Ishikawa (cell line): ENCODE data around the gene CARD11.

Experiments
- CEBPB ChIP-seq: IDR thresholded peaks from 2 replicates; pipeline ENCODE4 v1.6.1; 2012
- CREB1 ChIP-seq: IDR thresholded peaks from 2 replicates; pipeline ENCODE4 v1.6.1; 2012; ENCODE audit warnings: low read depth
- EGR1 ChIP-seq: IDR thresholded peaks from 2 replicates; pipeline ENCODE4 v1.6.1; 2012
- EP300 ChIP-seq: IDR thresholded peaks from 2 replicates; pipeline ENCODE4 v1.6.1; 2012; ENCODE audit warnings: borderline replicate concordance
- FOXM1 ChIP-seq: IDR thresholded peaks from 2 replicates; pipeline ENCODE4 v1.6.1; 2012; ENCODE audit warnings: low read depth, borderline replicate concordance
- NFIC ChIP-seq: IDR thresholded peaks from 2 replicates; pipeline ENCODE4 v1.6.1; 2012
- RAD21 ChIP-seq: IDR thresholded peaks from 2 replicates; pipeline ENCODE4 v1.6.1; 2012; ENCODE audit warnings: low read depth
- TAF1 ChIP-seq: IDR thresholded peaks from 2 replicates; pipeline ENCODE4 v1.6.1; 2012; ENCODE audit warnings: low read depth, mild to moderate bottlenecking
- TCF12 ChIP-seq: IDR thresholded peaks from 2 replicates; pipeline ENCODE4 v1.6.1; 2012; ENCODE audit warnings: low read depth
- TEAD4 ChIP-seq: IDR thresholded peaks from 2 replicates; pipeline ENCODE4 v1.6.1; 2012
- YY1 ChIP-seq: IDR thresholded peaks from 2 replicates; pipeline ENCODE4 v1.6.1; 2012; ENCODE audit warnings: low read depth
- ZBTB7A ChIP-seq: IDR thresholded peaks from 2 replicates; pipeline ENCODE4 v1.6.1; 2012; ENCODE audit warnings: low read depth
- TF ChIP-seq, protein P1 (sequence below): IDR thresholded peaks from 2 replicates; pipeline ENCODE4 v1.6.1; 2012; ENCODE audit warnings: low read depth, mild to moderate bottlenecking
- TF ChIP-seq, protein P2 (sequence below): IDR thresholded peaks from 2 replicates; pipeline ENCODE4 v1.6.1; 2012
- TF ChIP-seq, protein P3 (sequence below): IDR thresholded peaks from 2 replicates; pipeline ENCODE4 v1.6.1; 2012

The CARD11 gene

DNA sequence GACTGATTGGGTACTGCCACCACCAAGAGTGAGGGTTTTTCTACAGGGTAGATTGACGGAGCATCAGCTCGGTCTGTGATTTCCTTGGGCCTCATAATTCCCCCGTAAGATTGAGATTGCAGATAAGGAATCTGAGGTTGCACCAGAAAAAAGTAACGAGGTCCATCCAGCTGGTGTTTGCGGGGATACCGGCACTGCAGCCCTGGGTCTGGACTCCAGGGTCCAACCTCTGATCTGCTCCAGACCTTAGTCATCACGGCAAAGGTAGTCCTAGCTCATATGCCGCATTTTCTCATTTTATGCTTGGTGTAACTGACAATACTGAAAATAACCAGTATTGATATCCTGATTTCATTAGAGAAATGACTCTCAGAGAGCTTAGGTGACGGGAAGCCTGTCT, 3.9 kb downstream of the CARD11 start:
- TF ChIP-seq YY1 (no peak), CREB1 (no peak), ZBTB7A (no peak), TAF1 (no peak), EGR1 (no peak), CEBPB (no peak), EP300 (no peak)
- TF ChIP-seq, protein P1, sequence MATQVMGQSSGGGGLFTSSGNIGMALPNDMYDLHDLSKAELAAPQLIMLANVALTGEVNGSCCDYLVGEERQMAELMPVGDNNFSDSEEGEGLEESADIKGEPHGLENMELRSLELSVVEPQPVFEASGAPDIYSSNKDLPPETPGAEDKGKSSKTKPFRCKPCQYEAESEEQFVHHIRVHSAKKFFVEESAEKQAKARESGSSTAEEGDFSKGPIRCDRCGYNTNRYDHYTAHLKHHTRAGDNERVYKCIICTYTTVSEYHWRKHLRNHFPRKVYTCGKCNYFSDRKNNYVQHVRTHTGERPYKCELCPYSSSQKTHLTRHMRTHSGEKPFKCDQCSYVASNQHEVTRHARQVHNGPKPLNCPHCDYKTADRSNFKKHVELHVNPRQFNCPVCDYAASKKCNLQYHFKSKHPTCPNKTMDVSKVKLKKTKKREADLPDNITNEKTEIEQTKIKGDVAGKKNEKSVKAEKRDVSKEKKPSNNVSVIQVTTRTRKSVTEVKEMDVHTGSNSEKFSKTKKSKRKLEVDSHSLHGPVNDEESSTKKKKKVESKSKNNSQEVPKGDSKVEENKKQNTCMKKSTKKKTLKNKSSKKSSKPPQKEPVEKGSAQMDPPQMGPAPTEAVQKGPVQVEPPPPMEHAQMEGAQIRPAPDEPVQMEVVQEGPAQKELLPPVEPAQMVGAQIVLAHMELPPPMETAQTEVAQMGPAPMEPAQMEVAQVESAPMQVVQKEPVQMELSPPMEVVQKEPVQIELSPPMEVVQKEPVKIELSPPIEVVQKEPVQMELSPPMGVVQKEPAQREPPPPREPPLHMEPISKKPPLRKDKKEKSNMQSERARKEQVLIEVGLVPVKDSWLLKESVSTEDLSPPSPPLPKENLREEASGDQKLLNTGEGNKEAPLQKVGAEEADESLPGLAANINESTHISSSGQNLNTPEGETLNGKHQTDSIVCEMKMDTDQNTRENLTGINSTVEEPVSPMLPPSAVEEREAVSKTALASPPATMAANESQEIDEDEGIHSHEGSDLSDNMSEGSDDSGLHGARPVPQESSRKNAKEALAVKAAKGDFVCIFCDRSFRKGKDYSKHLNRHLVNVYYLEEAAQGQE, result no peak
- TF ChIP-seq, protein P2, sequence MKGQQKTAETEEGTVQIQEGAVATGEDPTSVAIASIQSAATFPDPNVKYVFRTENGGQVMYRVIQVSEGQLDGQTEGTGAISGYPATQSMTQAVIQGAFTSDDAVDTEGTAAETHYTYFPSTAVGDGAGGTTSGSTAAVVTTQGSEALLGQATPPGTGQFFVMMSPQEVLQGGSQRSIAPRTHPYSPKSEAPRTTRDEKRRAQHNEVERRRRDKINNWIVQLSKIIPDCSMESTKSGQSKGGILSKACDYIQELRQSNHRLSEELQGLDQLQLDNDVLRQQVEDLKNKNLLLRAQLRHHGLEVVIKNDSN, result no peak

DNA sequence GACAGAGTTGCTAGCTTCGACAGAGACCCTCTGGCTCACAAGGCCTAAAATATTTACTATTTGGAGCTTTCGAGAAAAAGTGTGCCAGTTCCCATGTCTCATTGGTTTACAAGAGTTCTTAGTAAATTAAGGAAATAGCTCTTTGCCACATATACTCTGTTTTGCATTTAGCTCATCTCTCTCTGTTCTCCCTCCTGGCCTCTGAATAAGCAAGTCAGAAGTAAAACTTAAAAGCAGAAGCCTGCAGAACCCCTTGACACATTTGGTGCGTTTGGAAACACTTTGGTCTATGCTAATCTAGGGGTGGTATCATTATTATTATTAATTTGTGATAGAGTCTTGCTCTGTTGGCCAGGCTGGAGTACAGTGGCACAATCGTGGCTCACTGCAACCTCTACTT, 6.4 kb downstream of the CARD11 start:
- TF ChIP-seq, protein P3, sequence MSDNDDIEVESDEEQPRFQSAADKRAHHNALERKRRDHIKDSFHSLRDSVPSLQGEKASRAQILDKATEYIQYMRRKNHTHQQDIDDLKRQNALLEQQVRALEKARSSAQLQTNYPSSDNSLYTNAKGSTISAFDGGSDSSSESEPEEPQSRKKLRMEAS, result no peak
- TF ChIP-seq, protein P1, result no peak
- TF ChIP-seq TCF12 (no peak), RAD21 (no peak), TEAD4 (no peak), TAF1 (no peak)

DNA sequence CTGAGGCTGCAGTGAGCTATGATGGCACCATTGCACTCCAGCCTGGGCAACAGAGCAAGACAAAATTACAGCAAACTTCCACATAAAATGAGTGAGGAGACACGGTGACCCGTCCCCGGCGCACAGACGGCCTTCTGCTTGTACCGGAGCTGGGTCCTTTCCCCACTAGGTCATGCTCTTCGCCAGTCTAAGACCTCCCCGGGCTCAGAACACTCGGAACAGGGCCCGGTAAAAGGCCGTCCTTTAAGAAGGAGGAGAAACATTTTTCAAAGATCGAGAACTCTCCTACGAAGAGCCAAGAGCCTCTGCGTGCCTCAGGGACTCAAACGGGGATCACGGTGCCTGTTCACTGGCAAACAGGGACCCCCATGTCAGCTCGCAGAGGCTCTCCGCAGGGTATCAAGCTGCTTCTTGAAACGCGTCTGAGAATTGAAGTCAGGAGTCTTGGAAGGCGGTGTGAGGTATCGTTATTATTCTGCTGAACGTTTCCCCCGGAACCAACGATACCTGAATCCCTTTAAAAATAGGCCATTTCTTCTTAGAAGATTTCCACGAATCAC, 9.0 kb downstream of the CARD11 start:
- TF ChIP-seq TCF12, result no peak

DNA sequence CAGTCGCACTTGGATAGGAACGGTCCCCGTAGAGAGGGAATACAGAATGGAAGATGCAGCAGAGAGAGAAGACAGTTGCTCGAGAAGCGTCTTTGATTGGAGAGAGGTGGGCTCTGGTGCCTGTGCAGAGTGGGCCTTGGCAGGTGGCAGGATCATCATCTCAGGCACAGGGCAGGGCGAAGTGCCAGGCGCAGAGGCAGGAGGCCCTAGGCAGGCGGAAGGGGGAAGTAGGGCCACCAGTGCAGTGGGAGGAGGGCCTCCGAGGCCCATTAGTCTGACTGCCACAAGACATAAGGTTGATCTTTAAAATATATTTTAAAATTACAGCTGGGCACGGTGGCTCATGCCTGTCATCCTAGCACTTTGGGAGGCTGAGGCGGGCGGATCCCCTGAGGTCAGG, 10.1 kb downstream of the CARD11 start:
- TF ChIP-seq CEBPB (no peak), TCF12 (no peak), RAD21 (no peak), TEAD4 (no peak), YY1 (no peak), EGR1 (no peak), CREB1 (no peak), ZBTB7A (no peak), NFIC (no peak), TAF1 (no peak), FOXM1 (no peak), EP300 (no peak)
- TF ChIP-seq, protein P3, result no peak
- TF ChIP-seq, protein P2, result no peak
- TF ChIP-seq, protein P1, result no peak

DNA sequence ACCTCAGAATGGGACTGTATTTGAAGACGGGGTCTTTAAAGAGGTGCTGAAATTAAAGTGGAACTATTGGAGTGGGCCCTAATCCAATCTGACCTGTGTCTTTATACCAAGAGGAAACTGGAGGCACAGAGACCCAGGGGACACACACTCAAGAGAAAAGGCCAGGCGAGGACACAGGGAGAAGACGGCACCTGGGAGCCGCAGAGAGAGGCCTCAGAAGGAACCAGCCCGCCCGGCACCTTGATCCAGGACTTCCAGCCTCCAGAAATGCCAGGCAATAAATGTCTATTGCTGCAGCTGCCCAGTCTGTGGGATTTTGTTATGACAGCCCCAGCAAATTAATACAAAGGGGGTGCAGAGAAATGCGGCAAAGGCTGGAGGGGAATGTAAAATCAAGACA, 10.5 kb downstream of the CARD11 start:
- TF ChIP-seq ZBTB7A (no peak), EGR1 (no peak), YY1 (no peak), TAF1 (no peak), NFIC (no peak), TEAD4 (no peak), EP300 (no peak), CEBPB (no peak), RAD21 (no peak)
- TF ChIP-seq, protein P3, result no peak
- TF ChIP-seq, protein P2, result no peak
- TF ChIP-seq, protein P1, result no peak
